Activated CD4-positive, alpha-beta T cell treated with anti-CD3 and anti-CD28 coated beads, Interleukin-2, amount 10 ng/mL, durations not matched to agents 24 days and 14 days (primary cell): ENCODE measurements around the gene KLHL41. TPM values are rescaled to one million over a fixed set of nuclear protein-coding genes. Genes with fewer than 3 reads are reported as not detected.

Experiments used
- DNase-seq: peaks from one replicate; pipeline ENCODE4 v3.0.0; 2022
- H3K27ac Mint-ChIP-seq: one replicate; pipeline ENCODE4 v1.8.0; 2022; ENCODE audit warnings: mild to moderate bottlenecking, mixed read lengths
- H3K27me3 Mint-ChIP-seq: one replicate; pipeline ENCODE4 v1.8.0; 2022; ENCODE audit warnings: mixed read lengths
- H3K36me3 Mint-ChIP-seq: one replicate; pipeline ENCODE4 v1.8.0; 2022; ENCODE audit warnings: low read depth, mild to moderate bottlenecking, mixed read lengths
- H3K4me1 Mint-ChIP-seq: one replicate; pipeline ENCODE4 v1.8.0; 2021; ENCODE audit warnings: mixed read lengths
- H3K4me3 Mint-ChIP-seq: one replicate; pipeline ENCODE4 v1.8.0; 2022; ENCODE audit warnings: mild to moderate bottlenecking, moderate library complexity, mixed read lengths
- H3K9me3 Mint-ChIP-seq: one replicate; pipeline ENCODE4 v1.8.0; 2021; ENCODE audit warnings: mixed read lengths
- intact Hi-C: fragments of 100-400 bp; cut with micrococcal nuclease; formaldehyde crosslinking; loops from one replicate; pipeline ENCODE4 v1.15.1; 2023
- total RNA-seq: library from RNA; stranded (reverse); gene quantifications from 2 replicates; pipeline ENCODE4 v1.2.3, GENCODE V29; 2022

The KLHL41 gene
- total RNA-seq, result 0.07 TPM in 1 of 2 replicates, not detected in the other

DNA sequence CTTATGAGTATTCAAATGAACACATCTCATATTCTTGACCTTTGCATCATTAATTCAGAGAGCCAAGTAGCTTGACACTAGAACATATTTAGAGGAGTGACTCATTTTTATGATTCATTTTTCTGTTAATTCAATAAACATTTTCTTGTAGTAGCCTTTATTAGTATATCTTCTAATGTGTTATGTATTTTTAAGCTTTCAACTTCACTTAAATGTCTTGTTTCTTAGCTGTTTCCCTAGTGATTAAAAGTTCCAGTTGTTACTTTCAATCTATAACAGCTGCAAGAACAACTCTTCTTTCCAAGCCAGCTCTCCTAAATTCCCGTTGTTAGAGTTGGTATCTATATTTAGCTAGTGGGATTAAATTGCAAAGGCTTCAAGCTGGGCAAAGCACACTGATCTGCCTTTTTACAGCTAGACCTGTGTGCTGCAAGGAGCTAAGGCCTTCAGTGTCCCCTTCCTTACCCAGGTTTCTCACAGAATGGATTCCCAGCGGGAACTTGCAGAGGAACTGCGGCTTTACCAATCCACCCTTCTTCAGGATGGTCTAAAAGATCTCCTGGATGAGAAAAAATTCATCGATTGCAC lies at the start of gene KLHL41:
Gene KLHL41, plus strand, starts transcription at position 405 of the 588 bp plus-strand sequence. Its CDS starts 77 bp downstream, at position 482.
- H3K36me3 Mint-ChIP-seq, result no peaks in the 10 kb centered on the region
- no peak within 1 kb of the TSS for H3K4me3 Mint-ChIP-seq
- intact Hi-C loops, result no loop called here
- H3K27me3 Mint-ChIP-seq, result no peaks in the 10 kb centered on the region
- DNase-seq, result no peak
- peaks cover 2% of the 10 kb centered on the region for H3K4me1 Mint-ChIP-seq
- no peak within 1 kb of the TSS for H3K27ac Mint-ChIP-seq
- H3K9me3 Mint-ChIP-seq, result no peaks in the 10 kb centered on the region

GRCh38 chr2:169461143-169461542 lies 48.4 kb upstream of the KLHL41 start:
- no peaks in the 10 kb centered on the region for H3K4me1 Mint-ChIP-seq
- intact Hi-C loops, result loop anchor here (5.0 kb wide), 2 partner anchors 101 to 489 kb away; no protein-coding TSS in a partner anchor
- H3K27ac Mint-ChIP-seq, result no peak overlapping the region
- H3K9me3 Mint-ChIP-seq, result no peaks in the 10 kb centered on the region
- H3K27me3 Mint-ChIP-seq, result peaks cover 4% of the 10 kb centered on the region
- no peaks in the 10 kb centered on the region for H3K36me3 Mint-ChIP-seq
- DNase-seq, result no peak
- no peak overlapping the region for H3K4me3 Mint-ChIP-seq

DNA sequence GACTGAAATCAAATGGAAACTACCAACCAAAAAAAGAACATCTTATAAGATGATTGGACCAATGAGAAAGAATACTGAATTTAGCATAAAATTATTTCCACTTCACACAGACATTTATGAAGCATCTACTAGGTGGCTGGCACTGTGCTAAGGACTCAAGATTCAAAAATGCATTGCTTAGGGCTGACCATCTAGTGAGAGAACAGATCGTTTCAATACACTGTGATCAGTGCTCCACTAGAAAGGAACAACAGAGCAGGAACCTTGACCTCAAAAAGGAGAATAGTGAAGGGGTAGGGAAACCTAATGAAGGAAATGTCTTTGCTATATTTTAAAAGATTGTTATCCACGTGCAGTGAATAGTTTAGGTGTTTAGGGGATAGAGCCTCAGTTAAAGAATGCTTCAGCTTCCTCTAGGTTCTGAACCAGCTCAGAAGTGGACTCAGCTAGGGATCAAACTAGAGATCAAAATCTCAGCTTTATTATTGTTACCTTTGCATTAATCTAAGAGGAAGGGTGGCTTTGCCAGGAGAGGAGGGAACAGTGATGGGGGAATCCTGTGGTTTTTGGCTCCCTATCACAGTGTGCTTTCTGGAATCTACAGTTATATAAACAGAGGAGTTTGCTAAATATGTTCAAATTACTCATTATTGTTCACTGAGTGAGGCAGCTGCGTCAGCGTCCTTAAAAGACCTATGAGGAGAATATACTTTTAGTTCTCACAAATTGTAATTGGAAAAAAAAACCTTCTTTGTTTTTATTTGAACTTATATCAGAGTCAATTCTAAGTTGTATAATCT lies 46.4 kb upstream of the KLHL41 start:
- Mint-ChIP-seq H3K4me3 (no peak overlapping the region), H3K27ac (no peak overlapping the region), H3K9me3 (no peaks in the 10 kb centered on the region), H3K4me1 (no peaks in the 10 kb centered on the region), H3K27me3 (peaks cover 2% of the 10 kb centered on the region), H3K36me3 (no peaks in the 10 kb centered on the region)
- DNase-seq, result no peak
- intact Hi-C loops, result loop anchor here (5.0 kb wide), 2 partner anchors 99 to 491 kb away; no protein-coding TSS in a partner anchor

DNA sequence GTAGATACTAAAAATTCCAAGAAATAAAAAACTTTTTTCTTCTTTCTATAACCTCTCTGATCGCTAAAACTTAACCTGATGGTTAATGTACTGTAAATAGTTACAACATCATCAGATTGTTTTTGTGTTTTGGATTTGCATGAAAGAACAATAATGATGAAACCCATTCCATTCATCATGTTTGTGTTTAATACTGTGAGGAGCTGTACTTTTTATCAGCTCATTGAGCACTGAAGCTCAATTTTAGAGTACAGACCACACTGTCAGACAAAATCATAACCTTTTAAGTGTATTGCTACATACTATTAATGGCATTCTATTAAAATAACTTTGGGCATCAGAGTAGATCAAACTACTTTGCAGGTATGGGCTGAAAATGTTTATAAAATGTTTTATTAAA lies 45.0 kb upstream of the KLHL41 start:
- Mint-ChIP-seq H3K4me1 (no peaks in the 10 kb centered on the region), H3K36me3 (no peaks in the 10 kb centered on the region), H3K27me3 (peaks cover 2% of the 10 kb centered on the region), H3K4me3 (no peak overlapping the region), H3K27ac (no peak overlapping the region), H3K9me3 (no peaks in the 10 kb centered on the region)
- no peak for DNase-seq
- intact Hi-C loops, result loop anchor here (5.0 kb wide), 2 partner anchors 98 to 492 kb away; no protein-coding TSS in a partner anchor

DNA sequence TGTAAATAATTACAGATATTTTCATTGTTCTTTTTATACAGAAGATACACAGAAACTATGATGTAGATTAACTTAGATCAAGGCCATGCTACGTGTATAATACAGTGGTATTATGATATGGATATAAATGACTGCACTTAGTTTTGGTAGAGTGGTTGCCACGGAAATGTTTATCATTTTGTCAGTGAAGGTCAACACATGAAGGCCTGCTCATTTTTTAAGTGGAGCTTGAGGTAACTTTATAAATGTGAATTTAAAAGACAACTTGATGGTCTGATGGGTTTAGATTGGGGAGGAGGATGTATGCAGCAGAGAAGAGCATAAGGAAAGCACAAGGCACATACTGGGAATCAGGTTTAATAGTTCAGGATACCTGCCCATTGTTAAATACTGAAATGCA lies 44.6 kb upstream of the KLHL41 start:
- Mint-ChIP-seq H3K9me3 (no peaks in the 10 kb centered on the region), H3K27me3 (peaks cover 2% of the 10 kb centered on the region), H3K4me3 (no peak overlapping the region), H3K36me3 (no peaks in the 10 kb centered on the region), H3K4me1 (no peaks in the 10 kb centered on the region), H3K27ac (no peak overlapping the region)
- intact Hi-C loops, result loop anchor here (5.0 kb wide), 2 partner anchors 97 to 493 kb away; no protein-coding TSS in a partner anchor
- peak; percentile 55 for DNase-seq

DNA sequence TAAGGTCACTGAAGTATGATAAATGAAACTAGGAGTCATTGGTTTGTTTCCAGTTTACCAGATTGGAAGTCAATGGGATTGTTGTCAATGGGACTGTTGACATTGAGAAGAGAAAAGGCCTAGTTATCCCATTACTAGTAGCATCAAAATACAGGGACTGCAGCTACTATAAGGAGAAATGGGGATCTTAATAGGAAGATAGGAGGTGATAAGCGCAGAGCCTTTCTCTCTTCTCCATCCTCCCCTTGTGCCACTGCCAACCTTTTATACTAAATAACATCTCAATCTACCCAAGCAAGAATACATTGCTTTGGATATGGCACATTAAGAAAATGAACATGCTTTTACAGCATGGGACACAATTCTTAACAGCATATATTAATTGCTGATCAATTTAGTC lies 40.7 kb upstream of the KLHL41 start:
- Mint-ChIP-seq H3K4me1 (no peaks in the 10 kb centered on the region), H3K36me3 (no peaks in the 10 kb centered on the region), H3K27me3 (peaks cover 7% of the 10 kb centered on the region), H3K4me3 (no peak overlapping the region), H3K9me3 (no peaks in the 10 kb centered on the region), H3K27ac (no peak overlapping the region)
- intact Hi-C loops, result loop anchor here (1.0 kb wide), 1 partner anchor 10 kb away; the partner anchor contains the start of gene BBS5
- DNase-seq, result no peak

DNA sequence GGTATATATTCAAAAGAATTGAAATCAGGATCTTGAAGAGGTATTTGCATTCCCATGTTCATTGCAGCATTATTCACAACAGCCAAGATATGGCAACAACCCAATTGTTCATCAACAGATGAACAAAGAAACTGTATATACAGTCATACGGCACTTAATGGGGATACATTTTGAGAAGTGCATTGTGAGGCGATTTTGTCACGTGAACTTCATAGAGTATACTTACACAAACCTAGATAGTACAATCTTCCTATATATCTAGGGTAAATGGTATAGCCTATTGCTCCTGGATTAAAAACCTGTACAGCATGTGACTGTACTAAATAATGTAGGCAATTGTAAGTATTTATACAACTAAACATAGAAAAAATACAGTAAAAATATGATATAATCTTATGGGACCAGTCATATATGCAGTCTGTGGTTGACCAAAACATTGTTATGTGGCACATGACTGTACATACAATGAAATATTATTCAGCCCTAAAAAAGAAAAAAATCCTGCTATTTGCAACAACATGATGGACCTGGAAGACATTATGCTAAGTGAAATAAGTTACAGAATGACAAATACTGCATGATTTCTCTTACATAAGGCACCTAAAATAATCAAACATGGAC lies 39.4 kb upstream of the KLHL41 start:
- intact Hi-C loops, result loop anchor here (1.0 kb wide), 1 partner anchor 9 kb away; the partner anchor contains the start of gene BBS5
- no peaks in the 10 kb centered on the region for H3K36me3 Mint-ChIP-seq
- DNase-seq, result peak; percentile 52
- H3K27ac Mint-ChIP-seq, result no peak overlapping the region
- no peaks in the 10 kb centered on the region for H3K4me1 Mint-ChIP-seq
- peaks cover 5% of the 10 kb centered on the region for H3K27me3 Mint-ChIP-seq
- H3K9me3 Mint-ChIP-seq, result no peaks in the 10 kb centered on the region
- H3K4me3 Mint-ChIP-seq, result no peak overlapping the region

GRCh38 chr2:169472249-169472648 lies 37.3 kb upstream of the KLHL41 start:
- peaks cover 5% of the 10 kb centered on the region for H3K27me3 Mint-ChIP-seq
- no peak for DNase-seq
- no peaks in the 10 kb centered on the region for H3K9me3 Mint-ChIP-seq
- no peaks in the 10 kb centered on the region for H3K4me1 Mint-ChIP-seq
- no peak overlapping the region for H3K4me3 Mint-ChIP-seq
- intact Hi-C loops, result no loop called here
- no peaks in the 10 kb centered on the region for H3K36me3 Mint-ChIP-seq
- H3K27ac Mint-ChIP-seq, result no peak overlapping the region

- intact Hi-C loops, result loop anchor here (5.0 kb wide), 2 partner anchors 96 to 114 kb away; partner anchors contain the start of genes FASTKD1 and LRP2
- Mint-ChIP-seq H3K9me3 (no peaks in the 10 kb centered on the region), H3K36me3 (no peaks in the 10 kb centered on the region), H3K4me3 (no peak overlapping the region), H3K27me3 (no peaks in the 10 kb centered on the region), H3K27ac (no peak overlapping the region), H3K4me1 (peaks cover 5% of the 10 kb centered on the region)
- DNase-seq, result no peak
Observed at GRCh38 chr2:169476459-169476858, 33.0 kb upstream of the KLHL41 start.

DNA sequence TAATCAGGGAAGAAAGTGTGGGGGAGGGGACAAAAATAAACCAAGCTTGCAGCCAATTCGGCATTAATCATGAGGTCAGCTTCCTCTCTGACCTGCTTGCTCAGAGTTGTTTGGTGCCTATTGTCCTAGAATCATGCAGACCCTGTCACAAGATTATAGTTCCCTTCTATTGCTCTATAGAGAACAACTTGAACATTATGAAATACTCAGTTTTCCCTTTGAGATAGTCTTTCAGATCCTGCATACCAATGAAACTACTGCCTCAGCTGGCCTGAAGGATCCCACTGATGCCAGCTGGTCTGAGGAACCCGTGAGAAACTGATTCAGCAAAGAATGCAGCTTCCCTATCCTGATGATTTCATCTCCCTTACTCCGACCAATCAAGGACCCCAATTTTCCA lies 31.2 kb upstream of the KLHL41 start:
- intact Hi-C loops, result loop anchor here (5.0 kb wide), 2 partner anchors 94 to 116 kb away; partner anchors contain the start of genes FASTKD1 and LRP2
- Mint-ChIP-seq H3K4me1 (peaks cover 5% of the 10 kb centered on the region), H3K27me3 (no peaks in the 10 kb centered on the region), H3K4me3 (peak overlapping the region; percentile 38), H3K36me3 (no peaks in the 10 kb centered on the region), H3K9me3 (no peaks in the 10 kb centered on the region), H3K27ac (no peak overlapping the region)
- DNase-seq, result no peak

GRCh38 chr2:169478745-169479256 lies 30.7 kb upstream of the KLHL41 start:
- no peak for DNase-seq
- H3K4me3 Mint-ChIP-seq, result peak overlapping the region; percentile 90
- H3K36me3 Mint-ChIP-seq, result no peaks in the 10 kb centered on the region
- intact Hi-C loops, result loop anchor here (1.0 to 5.0 kb wide), 3 partner anchors 10 to 116 kb away; partner anchors contain the start of genes FASTKD1 and LRP2
- no peaks in the 10 kb centered on the region for H3K27me3 Mint-ChIP-seq
- H3K27ac Mint-ChIP-seq, result no peak overlapping the region
- no peaks in the 10 kb centered on the region for H3K9me3 Mint-ChIP-seq
- H3K4me1 Mint-ChIP-seq, result peaks cover 5% of the 10 kb centered on the region

DNA sequence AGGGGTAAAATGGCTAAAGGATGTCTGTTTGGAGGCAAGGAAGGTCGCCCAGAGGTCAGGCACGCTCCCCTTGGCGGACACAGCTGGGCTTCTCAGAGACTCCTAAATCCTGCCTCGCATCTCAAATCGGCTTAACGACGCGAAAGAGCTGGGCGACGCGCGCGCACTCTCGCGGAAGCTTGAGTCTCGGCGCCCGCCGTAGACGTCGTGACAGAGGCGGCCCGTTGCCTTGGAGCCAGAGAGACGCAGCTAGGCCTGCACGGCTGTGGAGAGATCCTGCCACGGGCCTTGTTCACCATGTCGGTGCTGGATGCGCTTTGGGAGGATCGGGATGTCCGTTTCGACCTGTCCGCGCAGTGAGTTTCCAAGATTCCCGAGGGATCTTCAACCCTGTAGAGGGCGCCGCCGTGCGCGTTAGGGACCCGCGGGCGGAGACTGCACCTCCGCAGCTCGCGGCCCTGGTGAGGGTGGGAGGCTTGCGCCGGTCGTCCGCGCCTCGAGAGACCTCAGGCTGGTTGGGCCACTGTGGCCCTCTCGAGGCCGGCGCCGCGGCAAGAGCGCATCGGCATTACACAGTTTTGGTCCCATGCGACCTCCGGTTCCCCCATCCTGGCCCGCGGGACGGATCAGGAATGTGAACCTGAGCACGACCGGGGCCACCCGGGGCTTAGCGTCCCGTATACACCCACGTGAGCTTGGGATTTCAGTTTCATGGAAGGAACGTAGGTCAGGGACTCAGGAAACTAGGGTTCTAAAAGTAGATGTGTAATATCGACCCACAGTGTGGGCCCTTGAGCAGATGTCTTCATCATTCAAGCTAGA lies 30.0 kb upstream of the KLHL41 start, which contains the start of gene BBS5:
Gene BBS5, plus strand, starts transcription at position 238 of the 822 bp plus-strand sequence. Its CDS starts 60 bp downstream, at position 298.
- Mint-ChIP-seq H3K36me3 (no peaks in the 10 kb centered on the region), H3K27ac (peak within 1 kb of the TSS; percentile 61), H3K27me3 (no peaks in the 10 kb centered on the region), H3K4me1 (peaks cover 5% of the 10 kb centered on the region), H3K9me3 (no peaks in the 10 kb centered on the region), H3K4me3 (peak within 1 kb of the TSS; percentile 90)
- peak; percentile 92 for DNase-seq
- intact Hi-C loops, result loop anchor here (1.0 to 5.0 kb wide), 3 partner anchors 10 to 117 kb away; partner anchors contain the start of genes FASTKD1 and LRP2

- no peak for DNase-seq
- Mint-ChIP-seq H3K27me3 (no peaks in the 10 kb centered on the region), H3K4me1 (peaks cover 5% of the 10 kb centered on the region), H3K27ac (peak overlapping the region; percentile 17), H3K36me3 (no peaks in the 10 kb centered on the region), H3K4me3 (peak overlapping the region; percentile 90), H3K9me3 (no peaks in the 10 kb centered on the region)
- intact Hi-C loops, result no loop called here
Observed at GRCh38 chr2:169480079-169480465, 29.4 kb upstream of the KLHL41 start.
